Natural killer cell (primary cell): ENCODE data around the gene OXER1. TPM values are rescaled to one million over a fixed set of nuclear protein-coding genes. Genes with fewer than 3 reads are reported as not detected.

Source experiments
- ATAC-seq, 3 donors: fragments of 150-1000 bp in 2 of 3; fragments of 200-7000 bp in 1 of 3; cut with Tn5 transposase; 1 replicate in 1 of 3; 2 replicates in 2 of 3; pipeline ENCODE4 v1.10.0; 2021; ENCODE audit warnings: mild to moderate bottlenecking in 2 of 3, moderate library complexity in 2 of 3
- DNase-seq, 2 donors: peaks; one replicate each; pipeline versions ENCODE4 v3.0.0 to v3.0.0-alpha.2; 2013 to 2021; ENCODE audit warnings: mixed read lengths in 1 of 2
- H3K27ac ChIP-seq: one replicate; pipeline ENCODE4 v1.5.1; 2013; ENCODE audit warnings: mild to moderate bottlenecking, low read length
- H3K27me3 ChIP-seq: one replicate; pipeline ENCODE4 v1.6.1; 2013; ENCODE audit warnings: low read length; ENCODE audit not compliant: control insufficient read depth, insufficient read depth
- H3K36me3 ChIP-seq: one replicate; pipeline ENCODE4 v1.6.1; 2013; ENCODE audit warnings: low read length; ENCODE audit not compliant: control insufficient read depth, insufficient read depth
- H3K4me1 ChIP-seq: one replicate; pipeline ENCODE4 v1.6.1; 2013; ENCODE audit warnings: low read length; ENCODE audit not compliant: control insufficient read depth, insufficient read depth
- H3K4me3 ChIP-seq: one replicate; pipeline ENCODE4 v1.5.1; 2013; ENCODE audit warnings: low read length
- H3K9me3 ChIP-seq: one replicate; pipeline ENCODE4 v1.6.1; 2013; ENCODE audit warnings: low read length; ENCODE audit not compliant: control insufficient read depth, insufficient read depth
- H3K27ac Mint-ChIP-seq, 2 donors: one replicate each; pipeline ENCODE4 v1.8.0; 2022; ENCODE audit warnings: mild to moderate bottlenecking in 2 of 2, mixed read lengths in 2 of 2, moderate library complexity in 1 of 2
- H3K27me3 Mint-ChIP-seq, 2 donors: one replicate each; pipeline ENCODE4 v1.8.0; 2022; ENCODE audit warnings: low read depth in 2 of 2, mixed read lengths in 2 of 2
- H3K36me3 Mint-ChIP-seq: one replicate; pipeline ENCODE4 v1.8.0; 2022; ENCODE audit warnings: mixed read lengths
- H3K4me1 Mint-ChIP-seq, 2 donors: one replicate each; pipeline ENCODE4 v1.8.0; 2022; ENCODE audit warnings: mixed read lengths in 2 of 2
- H3K4me3 Mint-ChIP-seq: one replicate; pipeline ENCODE4 v1.8.0; 2022; ENCODE audit warnings: mild to moderate bottlenecking, moderate library complexity, mixed read lengths
- H3K9me3 Mint-ChIP-seq, 2 donors: one replicate each; pipeline ENCODE4 v1.8.0; 2022; ENCODE audit warnings: mixed read lengths in 2 of 2
- WGBS: methylation state at CpG from one replicate; pipeline ENCODE4 v1.1.7; 2013; ENCODE audit warnings: missing lambda C conversion rate; ENCODE audit not compliant: insufficient coverage; 5-methylcytosine and 5-hydroxymethylcytosine counted together
- intact Hi-C: fragments of 100-400 bp; cut with micrococcal nuclease; formaldehyde crosslinking; loops from one replicate; pipeline ENCODE4 v1.14.2; 2022
- total RNA-seq, 4 donors: library from RNA; stranded (reverse); fragments of 120-200 nt in 1 of 4; gene quantifications; one replicate each; pipeline versions ENCODE4 v1.2.3 to v1.2.4, GENCODE V29; 2013 to 2022
- TF ChIP-seq, protein P1 (sequence below): fragments of 200-600 bp; IDR thresholded peaks from one replicate; pipeline ENCODE4 v1.8.0; 2022; ENCODE audit warnings: antibody characterized with exemption

Gene OXER1
- total RNA-seq, 3 donors from 2014 or later (not counting 1 experiment from before 2014, with no cell fraction given) = 0.19 to 2.7 (median 0.41) TPM

- TF ChIP-seq, protein P1, sequence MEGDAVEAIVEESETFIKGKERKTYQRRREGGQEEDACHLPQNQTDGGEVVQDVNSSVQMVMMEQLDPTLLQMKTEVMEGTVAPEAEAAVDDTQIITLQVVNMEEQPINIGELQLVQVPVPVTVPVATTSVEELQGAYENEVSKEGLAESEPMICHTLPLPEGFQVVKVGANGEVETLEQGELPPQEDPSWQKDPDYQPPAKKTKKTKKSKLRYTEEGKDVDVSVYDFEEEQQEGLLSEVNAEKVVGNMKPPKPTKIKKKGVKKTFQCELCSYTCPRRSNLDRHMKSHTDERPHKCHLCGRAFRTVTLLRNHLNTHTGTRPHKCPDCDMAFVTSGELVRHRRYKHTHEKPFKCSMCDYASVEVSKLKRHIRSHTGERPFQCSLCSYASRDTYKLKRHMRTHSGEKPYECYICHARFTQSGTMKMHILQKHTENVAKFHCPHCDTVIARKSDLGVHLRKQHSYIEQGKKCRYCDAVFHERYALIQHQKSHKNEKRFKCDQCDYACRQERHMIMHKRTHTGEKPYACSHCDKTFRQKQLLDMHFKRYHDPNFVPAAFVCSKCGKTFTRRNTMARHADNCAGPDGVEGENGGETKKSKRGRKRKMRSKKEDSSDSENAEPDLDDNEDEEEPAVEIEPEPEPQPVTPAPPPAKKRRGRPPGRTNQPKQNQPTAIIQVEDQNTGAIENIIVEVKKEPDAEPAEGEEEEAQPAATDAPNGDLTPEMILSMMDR = no peak
- Mint-ChIP-seq H3K9me3 (no peaks in the 10 kb centered on the region), H3K4me1 (peaks cover 22 to 29% of the 10 kb centered on the region in 2 donors), H3K4me3 (peak overlapping the region; percentile 42), H3K36me3 (no peaks in the 10 kb centered on the region), H3K27me3 (no peaks in the 10 kb centered on the region), H3K27ac (peak overlapping the region; percentile 74 to 77)
- WGBS = 21% methylated on average over 11 of the region's 11 CpGs
- DNase-seq = no peak
- H3K36me3 ChIP-seq = no peaks in the 10 kb centered on the region
- intact Hi-C loops = no loop called here
- peak overlapping the region; percentile 47 for H3K27ac ChIP-seq
- H3K27me3 ChIP-seq = no peaks in the 10 kb centered on the region
- H3K4me1 ChIP-seq = peaks cover 36% of the 10 kb centered on the region
- no peaks in the 10 kb centered on the region for H3K9me3 ChIP-seq
- ATAC-seq = peak; percentile 80 to 93 (median 86)
- H3K4me3 ChIP-seq = no peak overlapping the region
Measured at GRCh38 chr2:42754021-42754775, 9.7 kb downstream of the OXER1 start.

DNA sequence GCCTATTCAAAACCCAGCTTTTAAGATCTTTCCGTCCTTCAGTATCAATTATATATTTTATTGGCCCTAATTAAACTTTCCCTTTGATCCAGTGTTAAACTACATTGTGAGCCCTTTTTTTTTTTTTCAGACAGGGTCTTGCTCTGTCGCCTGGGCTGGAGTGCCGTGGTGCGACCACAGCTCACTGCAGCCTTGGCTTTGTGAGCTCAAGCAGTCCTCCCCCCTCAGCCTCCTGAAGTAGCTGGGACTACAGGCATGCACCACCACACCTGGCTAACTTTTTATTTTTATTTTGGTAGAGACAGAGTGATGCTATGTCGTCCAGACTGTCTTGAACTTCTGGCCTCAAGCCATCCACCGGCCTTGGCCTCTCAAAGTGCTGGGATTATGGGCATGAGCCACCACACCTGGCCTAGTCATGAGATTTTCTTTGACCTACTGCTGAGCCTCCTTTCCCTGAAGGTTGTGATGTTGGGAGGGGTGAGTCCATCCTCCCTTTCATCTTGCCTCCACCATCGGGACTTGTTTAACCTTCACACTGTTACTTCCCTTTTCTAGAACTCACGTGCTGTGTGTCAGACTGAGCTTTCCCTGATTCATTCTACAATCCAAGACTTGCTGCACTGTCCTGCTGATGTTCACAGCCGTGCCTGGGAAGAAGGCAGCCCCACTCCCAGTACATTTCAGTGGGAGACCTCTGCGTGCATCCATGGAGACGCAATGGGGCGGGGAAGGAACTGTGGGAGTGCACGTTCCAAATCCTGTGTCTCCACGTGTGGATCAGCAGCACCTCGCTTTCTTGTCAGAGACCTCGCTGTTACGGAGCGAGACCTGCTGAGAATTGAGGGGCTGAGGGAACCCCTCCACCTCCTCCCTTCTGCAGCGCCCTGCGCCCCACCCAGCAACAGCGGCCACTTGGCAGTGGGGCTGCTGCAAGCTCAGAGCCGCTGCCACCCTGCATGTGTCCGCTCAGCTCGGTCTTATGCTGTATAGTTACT, 10.8 kb downstream of the OXER1 start:
- ATAC-seq (no peak), DNase-seq (no peak)
- Histone ChIP-seq H3K4me3 (no peak overlapping the region), H3K36me3 (no peaks in the 10 kb centered on the region), H3K9me3 (no peaks in the 10 kb centered on the region), H3K27ac (no peak overlapping the region), H3K4me1 (peaks cover 36% of the 10 kb centered on the region), H3K27me3 (no peaks in the 10 kb centered on the region)
- Mint-ChIP-seq H3K9me3 (no peaks in the 10 kb centered on the region), H3K27ac (peak overlapping the region; percentile 74 to 77), H3K4me1 (peaks cover 22 to 29% of the 10 kb centered on the region in 2 donors), H3K27me3 (no peaks in the 10 kb centered on the region), H3K4me3 (no peak overlapping the region), H3K36me3 (no peaks in the 10 kb centered on the region)
- TF ChIP-seq, protein P1 = no peak
- intact Hi-C loops = no loop called here
- 79% methylated on average over 24 of the region's 24 CpGs for WGBS

DNA sequence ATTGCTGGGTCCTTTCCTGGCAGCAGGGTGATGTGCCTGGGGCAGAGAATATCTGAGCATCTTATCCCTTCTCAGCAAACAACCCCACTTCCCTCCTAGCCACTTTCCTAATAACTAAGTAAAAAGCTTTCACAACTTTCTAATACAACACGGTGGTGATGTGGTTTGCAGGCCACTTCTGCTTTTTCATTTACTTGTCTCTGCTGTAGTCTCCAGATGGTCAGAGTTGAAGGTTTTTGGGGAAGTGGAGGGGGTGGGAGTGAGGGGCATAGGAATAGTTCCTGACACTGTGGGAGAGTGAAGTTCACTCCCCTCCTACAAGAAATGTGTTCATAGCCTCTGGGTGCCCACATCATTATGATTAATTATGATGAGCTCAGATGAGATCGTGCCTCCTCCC, 11.6 kb downstream of the OXER1 start:
- Mint-ChIP-seq H3K27me3 (no peaks in the 10 kb centered on the region), H3K9me3 (no peaks in the 10 kb centered on the region), H3K4me3 (no peak overlapping the region), H3K36me3 (no peaks in the 10 kb centered on the region), H3K4me1 (peaks cover 22 to 29% of the 10 kb centered on the region in 2 donors), H3K27ac (peak overlapping the region in 1 of 2 donors; percentile 74)
- H3K36me3 ChIP-seq = peaks cover under 1% of the 10 kb centered on the region
- H3K27me3 ChIP-seq = no peaks in the 10 kb centered on the region
- no peak for DNase-seq
- intact Hi-C loops = no loop called here
- H3K27ac ChIP-seq = no peak overlapping the region
- 37% methylated on average over 1 of the region's 2 CpGs for WGBS
- no peak overlapping the region for H3K4me3 ChIP-seq
- TF ChIP-seq, protein P1 = no peak
- H3K9me3 ChIP-seq = no peaks in the 10 kb centered on the region
- ATAC-seq = peak in 1 of 3 donors; percentile 70
- peaks cover 36% of the 10 kb centered on the region for H3K4me1 ChIP-seq
